HTERT RPE-1 (cell line): Measurements from ENCODE around the gene AP4B1.
"Not testable (repeated sequence)": the region's sequence is repeated elsewhere in the genome, so short reads cannot be mapped to it uniquely, and the experiment has no call there.

Experiments used
- in situ Hi-C: fragments of 300-500 bp; cut with MboI; formaldehyde crosslinking; loops from 4 replicates; pipeline ENCODE4 v1.14.3; 2020; ENCODE audit warnings: low sequenced_read_pairs

The AP4B1 gene

DNA sequence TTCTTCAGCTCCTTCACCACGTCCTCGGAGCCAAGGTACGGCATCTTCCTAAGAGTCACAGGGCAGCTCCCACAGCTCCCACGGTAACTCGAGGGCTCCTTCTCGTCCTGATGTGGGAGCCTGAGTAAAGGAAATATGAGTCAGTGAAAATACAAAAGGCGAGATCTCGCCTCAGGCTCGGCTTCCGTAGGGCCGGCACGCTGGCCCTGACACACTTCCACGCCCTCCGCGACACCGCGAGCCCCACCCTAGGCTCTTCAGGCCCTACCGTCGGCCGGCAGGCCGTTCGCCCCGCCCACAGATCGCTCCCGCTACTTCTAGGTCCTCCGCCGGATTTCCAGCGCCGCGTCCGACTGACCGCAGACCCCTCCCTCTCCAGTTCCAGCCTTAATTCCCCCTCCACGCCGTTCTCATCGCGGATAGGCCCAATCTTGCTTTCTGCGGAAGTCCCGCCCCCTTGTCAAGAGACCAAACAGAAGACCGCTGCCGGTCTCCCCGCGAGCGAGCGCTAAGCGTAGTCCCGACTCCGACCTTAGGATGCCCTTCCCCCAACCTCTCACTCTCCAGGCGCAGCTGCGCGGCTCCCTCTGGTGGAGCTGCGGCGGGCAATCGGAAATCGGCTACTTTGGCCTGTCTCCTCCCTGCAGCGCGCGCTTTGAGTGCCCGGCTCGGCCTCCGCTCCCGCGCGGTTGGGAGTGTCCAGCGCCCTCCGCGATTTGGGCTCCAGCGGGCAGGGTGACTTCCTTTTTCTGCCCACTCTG, at the start of gene AP4B1, which contains the start of gene DCLRE1B:
Gene AP4B1 (minus strand): TSS at position 126 of the 761 bp plus-strand sequence. CDS start 82 bp downstream, at position 44.
Gene DCLRE1B (plus strand): TSS at position 653 of the 761 bp plus-strand sequence. CDS start 261 bp downstream, outside the sequence.
- in situ Hi-C loops: no loop called here

GRCh38 chr1:113951719-113952118, 47.1 kb upstream of the AP4B1 start:
- in situ Hi-C loops: no loop called here

DNA sequence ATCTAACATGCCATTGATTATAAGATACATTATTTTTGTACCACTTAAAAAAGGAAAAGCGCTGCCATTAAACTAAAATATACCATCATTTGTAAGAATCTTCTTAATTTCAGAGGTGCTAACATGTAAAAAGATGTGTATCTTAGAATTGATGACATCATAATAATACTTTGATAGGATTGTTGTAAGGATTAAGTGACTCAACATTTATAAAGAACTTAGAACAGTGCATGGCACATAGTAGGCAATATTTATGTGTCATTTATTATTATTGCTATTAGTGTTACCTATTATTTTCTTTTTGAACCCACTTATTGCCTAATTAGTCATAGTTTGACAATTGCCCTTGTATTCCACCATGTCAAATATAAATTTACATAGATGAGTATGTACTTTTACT, 46.3 kb upstream of the AP4B1 start:
- in situ Hi-C loops: no loop called here

GRCh38 chr1:113949007-113949406, 44.4 kb upstream of the AP4B1 start:
- in situ Hi-C loops: no loop called here

- in situ Hi-C loops: not testable (repeated sequence)
These were observed 43.6 kb upstream of the AP4B1 start for GRCh38 chr1:113948151-113948550.

DNA sequence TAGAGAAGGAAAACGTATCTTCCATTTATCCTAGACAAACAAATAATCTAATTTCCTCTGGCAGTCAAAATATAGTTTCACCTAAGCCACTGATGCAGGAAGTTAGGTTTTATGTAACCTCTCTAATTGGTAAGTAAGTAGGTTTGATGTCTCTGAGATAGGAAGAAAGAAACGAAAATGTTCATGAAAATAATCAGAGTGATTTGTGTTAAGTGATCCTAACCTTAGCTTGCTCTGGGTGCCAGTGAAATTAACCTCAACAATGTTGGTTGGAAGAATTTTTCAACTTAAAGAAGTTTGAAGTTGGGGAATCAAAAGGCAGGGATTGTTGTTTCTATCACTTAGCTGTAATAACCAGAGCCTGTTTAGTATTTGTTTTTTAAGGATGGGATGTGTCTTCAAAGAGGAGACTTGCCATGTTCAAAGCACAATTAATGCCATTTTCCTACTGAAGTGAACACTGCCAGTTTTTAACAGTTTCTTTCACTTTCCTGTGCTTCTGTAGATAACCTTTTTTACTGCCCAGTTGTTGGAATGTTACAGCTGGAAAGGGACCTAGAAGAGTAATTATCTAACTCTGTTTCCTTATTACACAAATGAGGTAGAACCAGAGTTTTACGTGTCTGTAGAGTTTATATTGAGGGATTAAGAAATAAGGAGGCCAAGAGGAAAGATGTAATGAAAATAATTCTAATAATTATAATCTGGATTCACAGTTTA, 42.9 kb upstream of the AP4B1 start:
- in situ Hi-C loops: no loop called here

- in situ Hi-C loops: no loop called here
These were observed 42.2 kb upstream of the AP4B1 start for GRCh38 chr1:113946678-113947387.

DNA sequence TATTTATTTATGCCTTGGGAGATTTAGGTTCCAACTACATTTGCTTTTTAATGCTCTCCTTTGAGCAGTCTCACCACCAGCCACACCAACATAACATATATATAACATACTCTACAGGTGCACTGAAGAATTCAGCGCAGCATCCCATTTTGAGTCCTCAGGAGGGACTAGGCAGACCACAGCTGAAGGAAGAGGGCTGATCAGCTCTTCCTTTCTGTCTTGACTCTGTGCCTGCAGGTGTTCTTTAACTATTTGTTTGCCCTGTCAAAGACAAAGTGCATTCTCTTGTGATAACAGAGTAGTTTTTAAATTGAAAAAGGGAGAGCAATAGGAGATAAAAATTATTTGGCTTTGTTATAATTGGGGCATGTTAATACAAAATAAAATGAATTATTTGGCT, 41.5 kb upstream of the AP4B1 start:
- in situ Hi-C loops: no loop called here

DNA sequence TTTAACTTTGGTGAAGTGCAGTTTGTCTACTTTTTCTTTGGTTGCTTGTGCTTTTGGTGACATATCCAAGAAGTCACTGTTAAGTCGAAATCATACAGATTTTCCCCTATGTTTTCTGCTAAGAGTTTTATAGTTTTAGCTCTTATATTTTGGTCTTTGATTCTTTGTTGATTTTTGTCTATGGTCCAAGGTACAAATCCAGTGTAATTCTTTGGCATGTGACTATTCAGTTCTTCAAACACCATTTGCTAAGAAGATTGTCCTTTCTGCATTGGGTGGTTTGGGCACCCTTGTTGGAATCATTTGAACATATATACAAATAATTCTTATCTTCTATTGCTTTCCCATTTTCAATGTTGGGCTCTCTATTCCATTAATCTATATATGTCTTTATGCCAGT, 40.7 kb upstream of the AP4B1 start:
- in situ Hi-C loops: no loop called here

DNA sequence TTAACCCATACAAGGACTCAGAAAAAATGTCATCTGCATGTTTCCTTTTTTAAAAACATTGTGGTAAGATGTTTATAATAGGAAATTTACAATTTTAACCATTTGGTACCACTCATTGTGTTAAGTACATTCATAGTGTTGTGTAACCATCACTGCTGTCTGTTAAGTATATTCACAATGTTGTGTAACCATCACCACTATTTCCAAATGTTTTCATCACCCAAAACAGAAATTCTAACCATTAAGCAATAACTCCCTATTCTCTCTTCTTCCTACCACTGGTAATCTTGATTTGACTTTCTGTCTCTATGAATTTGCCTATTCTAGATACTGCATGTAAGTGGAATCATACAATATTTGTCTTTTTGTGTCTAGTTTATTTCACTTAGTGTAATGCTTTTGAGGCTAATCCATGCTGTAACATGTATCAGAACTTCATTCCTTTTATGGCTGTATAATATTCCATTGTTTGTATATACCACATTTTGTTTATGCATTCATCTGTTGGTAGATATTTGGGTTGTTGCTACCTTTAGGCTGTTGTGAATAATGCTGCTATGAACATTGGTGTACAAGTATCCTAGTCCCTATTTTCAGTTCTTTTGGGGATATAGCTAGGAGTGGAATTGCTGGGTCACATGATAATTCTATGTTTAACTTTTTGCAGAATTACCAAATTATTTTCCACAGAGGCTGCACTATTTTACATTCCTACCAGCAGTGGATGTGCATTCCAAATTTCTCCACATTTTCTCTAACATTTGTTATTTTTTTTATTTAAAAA, 38.6 kb upstream of the AP4B1 start:
- in situ Hi-C loops: no loop called here

DNA sequence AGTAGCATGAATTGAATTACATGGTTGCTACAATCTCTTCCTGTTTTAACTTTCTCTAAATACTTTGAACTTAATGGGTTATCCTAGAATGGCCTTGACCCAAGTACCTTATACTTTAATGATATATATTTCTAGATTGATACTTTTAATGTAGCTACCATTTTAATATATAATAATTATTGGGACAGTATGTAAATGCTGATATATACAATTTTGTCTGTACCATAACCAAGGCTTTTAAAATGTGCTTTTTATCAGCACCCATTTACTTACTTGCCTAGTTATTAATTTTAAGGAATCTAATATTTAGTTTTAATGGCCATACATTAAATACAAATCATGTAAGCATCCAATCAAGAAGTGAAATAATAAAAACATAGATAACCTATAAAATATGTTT, 37.9 kb upstream of the AP4B1 start:
- in situ Hi-C loops: no loop called here

GRCh38 chr1:113941245-113941559, 36.6 kb upstream of the AP4B1 start:
- in situ Hi-C loops: no loop called here

DNA sequence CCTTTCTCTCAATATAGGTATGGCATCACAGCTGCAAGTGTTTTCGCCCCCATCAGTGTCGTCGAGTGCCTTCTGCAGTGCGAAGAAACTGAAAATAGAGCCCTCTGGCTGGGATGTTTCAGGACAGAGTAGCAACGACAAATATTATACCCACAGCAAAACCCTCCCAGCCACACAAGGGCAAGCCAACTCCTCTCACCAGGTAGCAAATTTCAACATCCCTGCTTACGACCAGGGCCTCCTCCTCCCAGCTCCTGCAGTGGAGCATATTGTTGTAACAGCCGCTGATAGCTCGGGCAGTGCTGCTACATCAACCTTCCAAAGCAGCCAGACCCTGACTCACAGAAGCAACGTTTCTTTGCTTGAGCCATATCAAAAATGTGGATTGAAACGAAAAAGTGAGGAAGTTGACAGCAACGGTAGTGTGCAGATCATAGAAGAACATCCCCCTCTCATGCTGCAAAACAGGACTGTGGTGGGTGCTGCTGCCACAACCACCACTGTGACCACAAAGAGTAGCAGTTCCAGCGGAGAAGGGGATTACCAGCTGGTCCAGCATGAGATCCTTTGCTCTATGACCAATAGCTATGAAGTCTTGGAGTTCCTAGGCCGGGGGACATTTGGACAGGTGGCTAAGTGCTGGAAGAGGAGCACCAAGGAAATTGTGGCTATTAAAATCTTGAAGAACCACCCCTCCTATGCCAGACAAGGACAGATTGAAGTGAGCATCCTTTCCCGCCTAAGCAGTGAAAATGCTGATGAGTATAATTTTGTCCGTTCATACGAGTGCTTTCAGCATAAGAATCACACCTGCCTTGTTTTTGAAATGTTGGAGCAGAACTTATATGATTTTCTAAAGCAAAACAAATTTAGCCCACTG, 36.0 kb upstream of the AP4B1 start:
- in situ Hi-C loops: no loop called here

- in situ Hi-C loops: no loop called here
These were observed 33.6 kb upstream of the AP4B1 start for GRCh38 chr1:113938192-113938591.

- in situ Hi-C loops: no loop called here
These were observed 32.5 kb upstream of the AP4B1 start for GRCh38 chr1:113937146-113937545.

- in situ Hi-C loops: no loop called here
These were observed 31.4 kb upstream of the AP4B1 start for GRCh38 chr1:113935970-113936369.

DNA sequence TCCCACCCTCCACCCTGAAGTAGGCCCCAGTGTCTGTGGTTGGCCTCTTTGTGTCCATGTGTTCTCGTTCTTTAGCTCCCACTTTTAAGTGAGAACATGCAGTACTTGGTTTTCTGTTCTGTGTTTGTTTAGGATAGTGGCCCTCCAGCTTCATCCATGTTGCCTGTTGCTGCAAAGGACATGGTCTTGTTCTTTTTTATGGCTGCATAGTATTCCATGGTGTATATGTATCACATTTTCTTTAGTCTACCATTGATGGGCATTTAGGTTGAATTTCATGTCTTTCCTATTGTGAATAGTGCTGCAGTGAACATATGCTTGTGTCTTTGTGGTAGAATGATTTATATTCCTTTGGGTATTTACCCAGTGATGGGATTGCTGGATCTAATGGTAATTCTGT, 30.6 kb upstream of the AP4B1 start:
- in situ Hi-C loops: no loop called here

- in situ Hi-C loops: no loop called here
These were observed 30.0 kb upstream of the AP4B1 start for GRCh38 chr1:113934511-113935055.

GRCh38 chr1:113934006-113934405, 29.4 kb upstream of the AP4B1 start:
- in situ Hi-C loops: no loop called here

DNA sequence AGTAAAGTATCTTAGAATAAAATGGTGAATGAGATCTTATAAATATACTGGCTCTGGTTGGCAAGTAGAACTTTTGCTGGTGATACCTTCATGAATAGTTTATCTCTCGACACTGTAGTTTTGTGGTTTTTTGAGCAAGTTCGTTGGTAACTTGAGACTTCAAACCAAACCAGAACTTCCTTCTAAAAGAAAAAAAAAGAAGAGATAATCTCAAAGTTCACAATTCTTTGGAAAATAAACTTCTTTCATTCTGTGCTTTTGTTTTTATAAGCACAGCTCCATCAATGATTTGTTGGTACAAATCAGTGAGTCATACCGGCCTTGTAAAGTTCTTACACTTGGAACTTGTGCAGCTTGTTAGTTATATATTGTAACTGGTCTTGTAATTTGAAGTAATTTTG, 26.9 kb upstream of the AP4B1 start:
- in situ Hi-C loops: no loop called here
